Caco-2 (cell line): ENCODE results near the gene ATP8A2. TPM values are rescaled to one million over a fixed set of nuclear protein-coding genes. Genes with fewer than 3 reads are reported as not detected.

Experiments
- BruUV-seq: library from RNA; stranded (reverse); fragments of 400-500 nt; replicated peaks from 2 replicates; lab custom pipeline; 2021; lab: Mats Ljungman, UMichigan
- CTCF ChIA-PET: fragments of 300-600 bp; sonication (Branson Sonifier 250); formaldehyde crosslinking; loops from one replicate; lab custom pipeline; 2022; ENCODE audit warnings: antibody characterized with exemption; lab: Charles Lee
- POLR2A ChIA-PET: fragments of 300-600 bp; sonication (Branson Sonifier 250); formaldehyde crosslinking; loops from one replicate; lab custom pipeline; 2022; ENCODE audit warnings: antibody characterized with exemption; lab: Charles Lee
- DNase-seq, 2 experiments: peaks; one replicate each; pipeline versions ENCODE4 v3.0.0 to v3.0.0-alpha.2; 2020 to 2022
- H3K27me3 ChIP-seq: replicated peaks from 2 replicates; pipeline ENCODE4 v1.6.0; 2011; ENCODE audit warnings: low read length; ENCODE audit not compliant: control insufficient read depth, insufficient read depth
- H3K36me3 ChIP-seq: 2 replicates; pipeline ENCODE4 v1.5.1; 2011; ENCODE audit warnings: low read length; ENCODE audit not compliant: control insufficient read depth, insufficient read depth
- H3K4me1 ChIP-seq: fragments of 250-450 bp; sonication (Bioruptor Pico); 2 replicates; pipeline ENCODE4 v1.5.1; 2020; ENCODE audit warnings: mild to moderate bottlenecking
- H3K4me3 ChIP-seq: 2 replicates; pipeline ENCODE4 v1.5.1; 2011; ENCODE audit warnings: low read depth, mild to moderate bottlenecking, control low read depth, low read length
- H3K9me3 ChIP-seq: fragments of 250-450 bp; sonication (Bioruptor Pico); 2 replicates; pipeline ENCODE4 v1.5.1; 2020; ENCODE audit warnings: mild to moderate bottlenecking, moderate library complexity
- H3K27ac Mint-ChIP-seq: one replicate; pipeline ENCODE4 v1.8.0; 2022; ENCODE audit warnings: mixed read lengths; ENCODE audit not compliant: unreplicated experiment
- H3K27me3 Mint-ChIP-seq: one replicate; pipeline ENCODE4 v1.8.0; 2022; ENCODE audit warnings: mixed read lengths; ENCODE audit not compliant: insufficient read depth, unreplicated experiment
- H3K36me3 Mint-ChIP-seq: one replicate; pipeline ENCODE4 v1.8.0; 2022; ENCODE audit warnings: mild to moderate bottlenecking, mixed read lengths; ENCODE audit not compliant: insufficient read depth, unreplicated experiment
- H3K4me1 Mint-ChIP-seq: one replicate; pipeline ENCODE4 v1.8.0; 2022; ENCODE audit warnings: low read depth, mixed read lengths; ENCODE audit not compliant: unreplicated experiment
- H3K4me3 Mint-ChIP-seq: one replicate; pipeline ENCODE4 v1.8.0; 2022; ENCODE audit warnings: mild to moderate bottlenecking, moderate library complexity, mixed read lengths; ENCODE audit not compliant: unreplicated experiment
- H3K9me3 Mint-ChIP-seq: one replicate; pipeline ENCODE4 v1.8.0; 2022; ENCODE audit warnings: mixed read lengths; ENCODE audit not compliant: unreplicated experiment
- intact Hi-C: fragments of 100-400 bp; cut with micrococcal nuclease; formaldehyde crosslinking; loops from one replicate; pipeline ENCODE4 v1.10.0; 2022; ENCODE audit not compliant: unreplicated experiment
- total RNA-seq: library from RNA; stranded (reverse); gene quantifications from 2 replicates; pipeline ENCODE4 v1.2.3, GENCODE V29; 2022
- TF ChIP-seq, protein P1 (sequence below), 2 experiments: fragments of 200-600 bp in 1 of 2; IDR thresholded peaks; 1 replicate in 1 of 2; 2 replicates in 1 of 2; pipeline versions ENCODE4 v1.5.1 to v1.8.0; 2011 to 2022; ENCODE audit warnings: antibody characterized with exemption in 1 of 2, control low read depth in 1 of 2, inconsistent platforms in 1 of 2, low read depth in 1 of 2, low read length in 1 of 2, mild to moderate bottlenecking in 1 of 2, moderate library complexity in 1 of 2; ENCODE audit not compliant: insufficient read depth in 1 of 2, severe bottlenecking in 1 of 2, unreplicated experiment in 1 of 2

ATP8A2 gene
- total RNA-seq, 1 experiment from 2014 or later = 0.05 TPM

DNA sequence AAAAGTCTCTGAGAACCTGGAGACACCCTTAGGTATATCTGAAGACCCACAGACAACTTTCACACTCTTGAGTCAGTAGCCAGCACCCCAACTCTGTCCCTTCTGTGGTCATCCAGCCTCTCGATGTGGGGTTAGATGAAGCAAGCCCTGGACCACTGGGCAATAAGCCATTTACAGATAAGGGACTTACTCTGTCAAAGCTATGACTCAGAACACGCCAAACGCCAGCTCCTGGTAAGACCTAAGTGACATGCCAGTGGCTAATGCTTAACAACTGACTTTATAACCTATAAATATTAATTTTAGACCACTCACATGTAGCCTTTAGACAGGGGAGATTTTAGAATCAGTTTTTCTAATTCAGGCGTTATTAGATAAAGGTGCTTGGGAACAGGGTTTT, 594.3 kb downstream of the ATP8A2 start:
- Mint-ChIP-seq H3K4me1 (peaks cover 17% of the 10 kb centered on the region), H3K27me3 (no peaks in the 10 kb centered on the region), H3K9me3 (no peaks in the 10 kb centered on the region), H3K36me3 (peaks cover 5% of the 10 kb centered on the region), H3K27ac (no peak overlapping the region), H3K4me3 (no peak overlapping the region)
- H3K36me3 ChIP-seq = no peaks in the 10 kb centered on the region
- no peaks in the 10 kb centered on the region for H3K27me3 ChIP-seq
- H3K9me3 ChIP-seq = no peaks in the 10 kb centered on the region
- DNase-seq = no peak
- no peak overlapping the region for H3K4me3 ChIP-seq
- POLR2A ChIA-PET = no interaction called here
- CTCF ChIA-PET = no interaction called here
- peaks cover 23% of the 10 kb centered on the region for H3K4me1 ChIP-seq
- intact Hi-C loops = loop anchor here (5.0 kb wide), 2 partner anchors 44 to 56 kb away; no protein-coding TSS in a partner anchor
- no TSS peak for BruUV-seq
- TF ChIP-seq, protein P1, sequence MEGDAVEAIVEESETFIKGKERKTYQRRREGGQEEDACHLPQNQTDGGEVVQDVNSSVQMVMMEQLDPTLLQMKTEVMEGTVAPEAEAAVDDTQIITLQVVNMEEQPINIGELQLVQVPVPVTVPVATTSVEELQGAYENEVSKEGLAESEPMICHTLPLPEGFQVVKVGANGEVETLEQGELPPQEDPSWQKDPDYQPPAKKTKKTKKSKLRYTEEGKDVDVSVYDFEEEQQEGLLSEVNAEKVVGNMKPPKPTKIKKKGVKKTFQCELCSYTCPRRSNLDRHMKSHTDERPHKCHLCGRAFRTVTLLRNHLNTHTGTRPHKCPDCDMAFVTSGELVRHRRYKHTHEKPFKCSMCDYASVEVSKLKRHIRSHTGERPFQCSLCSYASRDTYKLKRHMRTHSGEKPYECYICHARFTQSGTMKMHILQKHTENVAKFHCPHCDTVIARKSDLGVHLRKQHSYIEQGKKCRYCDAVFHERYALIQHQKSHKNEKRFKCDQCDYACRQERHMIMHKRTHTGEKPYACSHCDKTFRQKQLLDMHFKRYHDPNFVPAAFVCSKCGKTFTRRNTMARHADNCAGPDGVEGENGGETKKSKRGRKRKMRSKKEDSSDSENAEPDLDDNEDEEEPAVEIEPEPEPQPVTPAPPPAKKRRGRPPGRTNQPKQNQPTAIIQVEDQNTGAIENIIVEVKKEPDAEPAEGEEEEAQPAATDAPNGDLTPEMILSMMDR (IDR thresholded peaks at IDR 0.05; ENCODE audit: insufficient read depth in 1 of 2, low read depth in 1 of 2, low read length in 1 of 2, severe bottlenecking in 1 of 2, unreplicated experiment in 1 of 2) = no peak

DNA sequence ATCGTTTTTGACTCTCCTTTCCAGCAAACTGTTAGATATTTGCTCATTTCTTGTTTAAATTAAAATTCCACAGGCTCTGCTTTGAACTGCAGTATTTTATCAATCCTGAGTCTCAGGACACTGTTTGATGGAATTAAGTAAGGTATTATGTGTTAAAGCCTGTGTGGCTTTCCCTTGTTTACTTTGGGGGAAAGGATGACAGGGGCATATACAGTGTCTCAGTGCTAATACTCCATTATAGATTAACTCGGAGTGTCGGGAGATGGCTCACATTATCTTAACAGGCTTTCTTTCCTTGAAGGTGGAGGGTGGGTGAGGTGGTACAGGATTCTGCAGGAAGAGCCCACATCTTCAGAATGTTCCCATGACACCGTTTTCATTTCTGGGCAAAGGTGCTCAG, 595.4 kb downstream of the ATP8A2 start:
- no peaks in the 10 kb centered on the region for H3K9me3 Mint-ChIP-seq
- Histone ChIP-seq H3K27me3 (no peaks in the 10 kb centered on the region), H3K36me3 (no peaks in the 10 kb centered on the region), H3K4me3 (no peak overlapping the region), H3K4me1 (peaks cover 31% of the 10 kb centered on the region), H3K9me3 (no peaks in the 10 kb centered on the region)
- DNase-seq = peak in 1 of 2 experiments; percentile 72
- TF ChIP-seq, protein P1 (IDR thresholded peaks at IDR 0.05; ENCODE audit: insufficient read depth in 1 of 2, low read depth in 1 of 2, low read length in 1 of 2, severe bottlenecking in 1 of 2, unreplicated experiment in 1 of 2) = no peak
- no peaks in the 10 kb centered on the region for H3K27me3 Mint-ChIP-seq
- ChIA-PET POLR2A (no interaction called here), CTCF (no interaction called here)
- peak overlapping the region; percentile 51 for H3K4me3 Mint-ChIP-seq
- H3K27ac Mint-ChIP-seq = no peak overlapping the region
- peaks cover 23% of the 10 kb centered on the region for H3K4me1 Mint-ChIP-seq
- no TSS peak for BruUV-seq
- peaks cover 5% of the 10 kb centered on the region for H3K36me3 Mint-ChIP-seq
- intact Hi-C loops = loop anchor here (1.0 to 5.0 kb wide), 4 partner anchors 11 to 57 kb away; no protein-coding TSS in a partner anchor

DNA sequence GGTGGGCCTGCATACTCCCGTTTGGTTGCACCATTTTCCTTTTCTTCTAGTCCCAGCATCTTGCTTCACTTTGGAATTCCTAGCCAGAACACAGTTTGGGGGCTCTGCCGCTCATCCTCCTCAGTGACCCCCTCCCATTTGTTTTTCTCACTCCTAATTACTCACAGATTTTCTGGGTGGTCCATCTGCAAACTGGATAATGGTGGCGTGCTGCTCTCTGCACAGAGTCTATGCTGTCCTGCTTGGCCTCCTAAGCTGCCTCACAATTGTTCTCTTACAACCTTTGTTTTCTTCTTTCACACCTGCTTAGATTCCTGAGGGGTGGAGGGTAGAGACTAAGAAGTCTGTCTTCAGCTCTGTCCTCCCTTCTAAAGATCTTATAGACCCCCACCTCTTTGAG, 599.3 kb downstream of the ATP8A2 start:
- peaks cover 44% of the 10 kb centered on the region for H3K4me1 ChIP-seq
- intact Hi-C loops = no loop called here
- H3K27me3 Mint-ChIP-seq = no peaks in the 10 kb centered on the region
- TF ChIP-seq, protein P1 (IDR thresholded peaks at IDR 0.05; ENCODE audit: insufficient read depth in 1 of 2, low read depth in 1 of 2, low read length in 1 of 2, severe bottlenecking in 1 of 2, unreplicated experiment in 1 of 2) = no peak
- peaks cover 39% of the 10 kb centered on the region for H3K4me1 Mint-ChIP-seq
- peak overlapping the region; percentile 40 for H3K27ac Mint-ChIP-seq
- no peak overlapping the region for H3K4me3 Mint-ChIP-seq
- no TSS peak for BruUV-seq
- DNase-seq = no peak
- peaks cover 5% of the 10 kb centered on the region for H3K36me3 Mint-ChIP-seq
- no peaks in the 10 kb centered on the region for H3K9me3 Mint-ChIP-seq
- ChIA-PET CTCF (no interaction called here), POLR2A (no interaction called here)
- H3K27me3 ChIP-seq = no peaks in the 10 kb centered on the region
- no peaks in the 10 kb centered on the region for H3K36me3 ChIP-seq
- no peaks in the 10 kb centered on the region for H3K9me3 ChIP-seq
- no peak overlapping the region for H3K4me3 ChIP-seq
